HG03108 (cell line): ENCODE data around the gene CCL21.
A peak's percentile ranks its signal among the peaks of the same experiment; 100 is the strongest.

ENCODE experiments used
- ATAC-seq: cut with Tn5 transposase; IDR thresholded peaks from one replicate; pipeline ENCODE4 v1.9.1; 2021; ENCODE audit warnings: moderate library complexity; ENCODE audit not compliant: unreplicated experiment

Gene CCL21

DNA sequence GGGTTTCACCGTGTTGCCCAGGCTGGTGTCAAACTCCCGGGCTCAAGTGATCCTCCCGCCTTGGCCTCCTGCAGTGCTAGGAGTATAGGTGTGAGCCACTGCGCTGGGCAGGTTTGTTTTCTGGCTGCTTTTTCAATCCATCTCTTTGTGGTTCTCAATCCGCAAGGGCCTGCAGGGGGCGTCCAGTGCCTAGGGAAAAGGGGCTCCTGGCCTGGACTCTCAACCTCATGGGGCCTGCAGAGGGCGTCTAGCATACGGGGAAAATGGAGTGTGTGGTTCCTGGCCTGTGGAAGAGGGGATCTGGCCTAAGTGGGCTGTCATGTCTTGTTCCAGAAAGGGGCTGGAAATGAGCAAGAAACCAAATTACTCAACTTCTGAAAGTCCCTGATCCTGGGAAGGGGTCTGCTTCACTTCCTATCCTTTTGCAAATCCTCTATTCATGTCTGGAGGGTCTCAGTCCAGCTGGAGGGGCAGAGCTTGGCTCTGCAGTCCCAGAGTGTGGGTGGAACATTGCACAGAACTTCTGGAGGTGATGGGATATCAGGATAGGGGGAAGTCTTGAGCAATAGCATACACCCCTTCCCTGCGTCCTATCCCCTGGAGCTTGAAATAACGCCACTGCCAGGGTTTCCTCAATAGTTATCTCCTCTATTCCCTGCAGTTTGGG is 34.8 kb downstream of the CCL21 start:
- no peak for ATAC-seq

DNA sequence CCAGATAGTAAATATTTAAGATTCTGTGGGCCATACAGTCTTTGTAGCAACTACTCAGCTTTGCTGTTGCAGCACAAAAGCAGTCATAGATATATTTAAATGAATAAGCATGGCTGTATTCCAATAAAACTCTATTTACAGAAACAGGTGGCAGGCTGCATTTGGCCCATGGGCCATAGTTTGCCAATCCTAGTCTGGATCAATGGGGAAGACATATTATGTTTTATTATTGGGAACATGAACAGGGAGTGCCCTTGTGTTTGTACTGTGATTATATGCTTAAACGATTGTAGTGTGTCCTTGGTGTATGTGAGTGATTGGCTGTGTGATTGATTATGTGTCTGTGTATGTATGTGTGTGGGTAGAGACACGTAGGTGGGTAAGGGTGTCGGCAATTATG is 35.5 kb downstream of the CCL21 start:
- ATAC-seq, result no peak

DNA sequence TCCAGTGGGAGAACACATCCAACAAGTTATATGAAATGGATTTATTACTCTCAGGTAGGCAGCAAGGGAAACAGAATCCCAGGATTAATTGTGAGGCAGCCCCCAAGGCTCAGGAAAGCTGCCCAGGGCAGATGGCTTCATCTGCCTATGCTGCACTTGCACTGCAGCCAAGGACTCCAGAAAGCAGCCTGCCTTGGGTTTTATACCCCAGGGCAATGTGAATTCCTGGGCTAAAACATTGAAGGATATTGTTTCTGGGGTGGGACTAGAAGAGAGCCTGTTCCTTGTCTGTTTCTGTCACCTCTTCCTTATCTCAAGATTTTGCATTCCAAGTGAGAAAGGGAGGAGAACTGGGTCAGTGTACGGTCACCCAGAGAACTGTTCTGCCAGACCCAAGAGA is 38.6 kb downstream of the CCL21 start:
- ATAC-seq, result no peak

DNA sequence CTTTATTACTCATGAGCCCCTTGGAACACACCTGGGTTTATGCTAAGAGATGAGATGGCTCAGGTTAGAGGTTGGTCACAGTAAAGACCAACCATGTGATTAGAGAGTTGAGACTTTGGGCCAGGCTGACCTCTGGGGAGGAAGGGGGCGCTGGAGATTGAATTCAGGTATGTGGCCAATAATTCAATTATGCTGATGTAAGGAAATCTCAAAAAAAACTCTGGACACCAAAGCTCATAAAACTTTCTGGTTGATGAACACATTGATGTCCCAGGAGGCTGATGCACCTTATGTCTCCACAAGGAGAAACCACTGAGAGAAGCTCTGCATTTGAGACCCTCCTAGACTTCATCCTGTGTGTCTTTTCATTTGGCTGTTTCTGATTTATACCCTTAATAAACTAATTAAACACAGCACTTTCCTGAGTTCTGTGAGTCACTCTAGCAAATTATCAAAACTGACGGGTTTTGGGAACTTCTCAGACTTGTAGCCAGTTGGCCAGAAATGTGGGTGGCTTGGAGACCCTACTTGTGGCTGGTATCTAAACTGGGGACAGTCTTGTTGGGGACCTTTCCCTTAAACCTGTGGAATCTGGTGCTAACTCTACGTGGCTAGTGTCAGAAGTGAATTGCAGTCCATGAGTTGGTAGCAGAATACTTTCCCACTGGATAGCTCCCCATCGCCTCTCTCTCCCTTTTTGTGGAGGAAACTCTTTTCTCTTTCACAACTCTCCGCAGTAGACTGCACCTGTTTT is 40.0 kb downstream of the CCL21 start:
- ATAC-seq, result no peak

DNA sequence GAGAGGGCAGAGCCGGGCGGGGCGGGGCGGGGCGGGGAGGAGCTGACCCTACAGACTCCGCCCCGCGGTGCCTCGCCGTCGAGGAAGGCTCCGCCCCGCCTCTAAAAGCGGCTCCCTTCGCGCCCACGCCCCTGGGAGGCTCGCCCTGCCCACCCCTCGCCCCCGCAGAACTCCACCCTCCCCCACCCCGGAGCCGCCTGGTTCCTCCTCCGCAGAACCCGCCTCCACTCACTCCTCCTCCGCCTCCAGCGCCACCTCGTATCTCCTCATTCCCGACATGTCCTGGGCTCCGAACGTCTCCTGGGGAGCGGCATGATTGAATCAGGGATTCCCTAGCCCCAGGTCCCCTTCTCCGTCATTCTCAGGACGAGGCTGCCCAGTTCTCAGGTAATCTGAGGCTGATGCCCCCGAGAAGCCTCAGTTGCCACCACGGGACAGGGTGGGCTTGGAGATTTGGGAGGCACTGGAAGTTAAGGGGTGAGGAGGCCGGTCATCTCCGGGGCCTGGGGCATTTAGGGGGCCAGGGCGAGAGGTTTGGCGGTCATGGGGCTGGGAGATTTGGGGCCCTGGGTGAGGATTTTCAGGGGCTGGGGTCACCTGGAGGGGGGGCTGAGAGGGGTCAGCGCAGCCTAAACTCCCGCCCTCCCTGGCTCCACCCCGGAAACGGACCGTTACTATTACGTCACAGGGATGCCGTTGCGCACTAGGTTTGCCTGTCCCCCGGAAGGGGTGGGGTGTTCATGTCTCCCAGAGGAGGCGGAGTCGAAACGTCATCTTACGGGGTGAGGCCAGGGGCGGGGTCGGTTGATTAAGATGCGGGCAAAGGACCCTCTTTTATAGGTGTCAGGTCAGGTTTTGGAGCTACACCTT is 44.3 kb downstream of the CCL21 start:
- ATAC-seq, result peak; percentile 73

DNA sequence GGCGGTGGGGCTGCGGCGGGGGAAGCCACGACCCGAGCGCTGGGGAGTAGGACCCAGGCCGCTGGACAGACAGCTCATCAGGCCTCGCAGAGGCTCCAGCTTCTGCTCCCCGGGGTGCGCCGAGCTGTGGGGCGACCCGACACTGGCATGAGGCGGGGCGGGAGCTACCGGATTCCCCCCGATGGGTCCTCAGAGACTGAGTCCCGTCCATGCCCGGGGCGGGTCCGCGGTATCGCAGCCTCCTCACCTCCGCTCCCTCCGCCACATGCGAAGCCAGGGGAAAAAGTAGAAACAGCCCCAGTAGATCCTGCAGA is 44.9 kb downstream of the CCL21 start:
- ATAC-seq, result peak; percentile 19

DNA sequence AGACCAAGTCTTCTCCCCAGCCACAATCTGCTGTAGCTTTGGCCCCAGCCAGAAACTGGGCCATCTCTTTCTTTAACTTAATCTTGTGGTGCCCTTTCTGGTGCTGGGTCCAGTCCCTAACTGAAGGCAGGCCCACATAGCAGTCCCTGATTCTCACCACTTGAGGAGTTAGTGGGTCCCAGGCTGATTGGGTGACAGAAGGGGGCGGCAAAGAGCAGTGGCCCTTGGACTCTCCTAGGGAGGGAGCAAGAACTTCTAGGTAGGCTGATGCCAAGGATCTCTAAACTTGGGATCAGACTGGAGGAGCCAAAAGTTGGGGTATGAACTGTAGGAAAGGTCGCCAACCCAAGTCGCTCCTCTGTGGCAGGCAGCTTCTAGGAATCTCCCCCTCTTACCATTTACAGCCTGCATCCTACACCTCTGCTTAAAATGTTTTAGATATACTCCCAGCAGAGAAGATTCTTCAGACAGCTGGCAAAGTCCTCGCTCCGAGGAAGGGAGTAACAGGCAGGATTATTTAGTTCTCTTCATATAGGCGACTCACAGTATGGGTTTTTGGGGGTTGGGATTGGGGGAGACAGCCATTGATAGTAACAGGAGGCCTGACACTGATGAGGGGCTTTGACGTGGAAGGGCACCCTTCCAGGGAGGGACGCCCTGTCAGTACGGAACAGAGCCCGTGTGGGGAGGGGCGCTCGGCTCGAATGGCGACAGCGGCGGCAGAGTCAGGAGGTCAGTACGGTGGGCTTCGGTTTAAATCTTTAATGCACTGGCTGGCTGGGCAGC is 45.5 kb downstream of the CCL21 start:
- ATAC-seq, result peak; percentile 43

DNA sequence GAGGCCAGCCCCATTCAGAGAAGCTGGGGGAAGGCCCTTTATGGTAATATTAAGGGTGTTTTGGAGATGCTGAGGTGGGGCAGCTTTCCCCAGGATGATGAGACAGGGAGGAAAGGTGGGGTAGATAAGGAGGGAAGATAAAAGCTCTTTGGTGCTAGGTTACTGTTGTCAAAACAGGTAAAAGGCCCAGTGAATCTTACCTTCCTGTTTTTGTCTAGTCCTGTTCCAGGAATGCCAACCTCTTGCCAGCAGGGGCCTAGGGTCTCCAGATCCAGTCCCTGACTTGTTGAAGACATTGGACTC is 46.7 kb downstream of the CCL21 start:
- no peak for ATAC-seq

DNA sequence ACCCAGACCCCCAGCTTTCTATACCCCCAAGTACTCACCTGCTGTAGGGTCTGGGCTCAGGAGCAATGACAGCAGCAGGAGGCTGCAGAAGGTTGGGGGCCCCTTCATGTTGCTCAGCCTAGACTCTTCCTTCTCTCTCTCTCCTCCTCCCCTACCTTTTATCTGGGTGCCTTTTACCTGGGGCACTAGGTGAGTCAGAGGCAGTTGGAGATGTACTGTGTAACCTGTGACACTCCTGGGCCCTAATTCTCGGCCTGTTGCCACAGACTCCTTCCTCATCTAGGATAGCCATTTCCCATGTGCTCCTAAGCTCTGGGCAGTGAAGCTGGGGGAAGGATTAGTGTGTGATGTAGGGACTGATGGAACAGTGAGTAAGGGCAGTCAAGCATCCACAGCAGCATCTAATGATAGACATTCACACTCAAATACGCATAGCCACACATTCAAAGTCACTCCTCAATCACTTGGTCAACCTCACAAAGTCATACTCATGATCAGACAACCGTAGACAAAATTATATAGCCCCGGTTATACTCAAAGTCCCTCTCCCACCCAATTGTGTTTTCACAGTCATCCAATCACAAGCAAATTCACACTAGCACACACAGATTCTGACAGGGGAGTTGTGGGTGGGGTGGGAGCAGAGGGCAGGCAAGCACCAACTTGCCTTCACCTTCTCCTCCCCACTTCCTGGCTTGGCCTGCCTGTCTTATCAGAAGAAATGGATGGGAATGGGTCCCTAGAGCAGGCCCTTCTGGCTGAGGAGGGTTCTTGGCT is 47.2 kb downstream of the CCL21 start, which contains the start of gene CCL27:
Gene CCL27 (minus strand): TSS at position 132 of the 777 bp plus-strand sequence. CDS start 24 bp downstream, at position 108.
- ATAC-seq, result no peak

DNA sequence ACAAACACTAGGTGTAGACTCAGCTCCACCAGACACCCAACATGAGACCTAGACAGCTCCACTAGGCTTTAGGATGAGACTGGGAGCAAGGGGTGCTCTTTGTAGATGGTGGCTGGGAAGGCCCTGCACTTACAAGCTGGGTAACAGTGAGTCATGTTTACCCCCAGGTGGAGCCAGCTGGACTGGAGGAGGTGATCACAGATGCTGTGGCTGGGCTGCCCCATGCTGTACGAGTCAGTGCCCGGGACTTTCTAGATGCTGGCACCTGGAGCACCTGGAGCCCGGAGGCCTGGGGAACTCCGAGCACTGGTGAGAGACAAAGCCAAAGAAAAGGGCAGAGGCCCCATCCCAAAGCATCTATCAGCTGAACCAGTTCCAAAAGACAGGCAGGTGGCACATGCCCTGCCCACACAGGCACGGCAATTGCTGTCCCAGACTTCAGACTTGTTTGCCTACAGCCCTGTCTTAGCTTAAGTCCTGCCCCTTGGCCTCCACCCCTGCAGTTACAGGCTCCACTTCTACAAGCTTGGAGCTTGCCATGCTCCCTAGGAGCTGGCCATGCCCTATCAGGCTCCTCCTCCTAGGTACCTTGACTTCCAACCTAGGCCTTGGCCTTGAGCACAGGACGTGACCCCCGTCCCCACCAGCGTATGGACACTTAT is 50.2 kb downstream of the CCL21 start:
- ATAC-seq, result no peak
